ENCODE results near the gene TXNDC17. TPM values are rescaled to one million over a fixed set of nuclear protein-coding genes. Genes with fewer than 3 reads are reported as not detected.

Gene TXNDC17
- total RNA-seq, 1 experiment from 2014 or later, result 151 TPM

- TF ChIP-seq KAT7 (CRISPR knock-in tag; IDR thresholded peaks at IDR 0.05; ENCODE audit: borderline replicate concordance) (no peak), ZNF416 (CRISPR knock-in tag; IDR thresholded peaks at IDR 0.05) (no peak), NR1H2 (CRISPR knock-in tag; IDR thresholded peaks at IDR 0.05) (no peak), ZNF232 (CRISPR knock-in tag; IDR thresholded peaks at IDR 0.05) (no peak), OVOL2 (CRISPR knock-in tag; IDR thresholded peaks at IDR 0.05; ENCODE audit: borderline replicate concordance) (no peak), FOXJ3 (CRISPR knock-in tag; IDR thresholded peaks at IDR 0.05; ENCODE audit: borderline replicate concordance) (no peak), ZNF219 (CRISPR knock-in tag; IDR thresholded peaks at IDR 0.05; ENCODE audit: borderline replicate concordance) (no peak), TCF7 (CRISPR knock-in tag; IDR thresholded peaks at IDR 0.05; ENCODE audit: low read depth) (no peak), CDX4 (CRISPR knock-in tag; IDR thresholded peaks at IDR 0.05; ENCODE audit: borderline replicate concordance) (no peak), FOXK1 (CRISPR knock-in tag; IDR thresholded peaks at IDR 0.05) (no peak), E2F4 (CRISPR knock-in tag; IDR thresholded peaks at IDR 0.05; ENCODE audit: borderline replicate concordance, low read depth) (no peak), GTF2I (CRISPR knock-in tag; conservative IDR thresholded peaks at IDR 0.05) (no peak)
- TF ChIP-seq, protein P1, sequence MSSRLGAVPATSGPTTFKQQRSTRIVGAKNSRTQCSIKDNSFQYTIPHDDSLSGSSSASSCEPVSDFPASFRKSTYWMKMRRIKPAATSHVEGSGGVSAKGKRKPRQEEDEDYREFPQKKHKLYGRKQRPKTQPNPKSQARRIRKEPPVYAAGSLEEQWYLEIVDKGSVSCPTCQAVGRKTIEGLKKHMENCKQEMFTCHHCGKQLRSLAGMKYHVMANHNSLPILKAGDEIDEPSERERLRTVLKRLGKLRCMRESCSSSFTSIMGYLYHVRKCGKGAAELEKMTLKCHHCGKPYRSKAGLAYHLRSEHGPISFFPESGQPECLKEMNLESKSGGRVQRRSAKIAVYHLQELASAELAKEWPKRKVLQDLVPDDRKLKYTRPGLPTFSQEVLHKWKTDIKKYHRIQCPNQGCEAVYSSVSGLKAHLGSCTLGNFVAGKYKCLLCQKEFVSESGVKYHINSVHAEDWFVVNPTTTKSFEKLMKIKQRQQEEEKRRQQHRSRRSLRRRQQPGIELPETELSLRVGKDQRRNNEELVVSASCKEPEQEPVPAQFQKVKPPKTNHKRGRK (CRISPR knock-in tag; IDR thresholded peaks at IDR 0.05; ENCODE audit: borderline replicate concordance), result no peak
Observed at GRCh38 chr17:6648181-6648580, 7.3 kb downstream of the TXNDC17 start (continued).

DNA sequence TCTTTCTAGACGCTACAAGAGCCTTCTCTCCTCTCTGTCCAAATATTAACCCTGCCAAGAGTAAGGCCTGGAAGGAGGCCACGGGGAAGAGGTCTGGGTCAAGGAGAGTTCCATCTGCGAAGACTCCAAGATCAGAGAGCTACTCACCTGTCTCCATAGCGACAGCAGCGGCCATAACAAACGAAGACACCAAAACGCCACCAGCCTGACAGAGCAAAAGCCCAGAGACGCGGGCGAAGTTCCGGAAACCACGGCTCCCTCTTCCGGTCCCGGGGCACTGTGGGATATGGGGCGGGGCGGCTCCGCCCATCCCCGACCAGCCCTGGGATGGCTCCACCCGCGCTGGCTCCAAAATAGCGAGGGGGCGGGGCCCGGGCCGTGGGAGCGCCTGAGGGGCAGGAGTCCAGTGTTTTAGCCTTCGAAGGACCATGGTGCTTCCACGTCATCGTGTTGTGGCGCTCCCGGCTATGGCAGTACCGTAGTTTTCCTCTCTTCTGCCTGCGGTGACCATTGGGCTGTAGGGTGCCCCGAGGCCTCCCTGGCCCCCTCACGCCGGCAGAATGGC, 10.6 kb downstream of the TXNDC17 start, which contains the start of the genes C17orf100 and MED31:
Gene C17orf100, plus strand, starts transcription at position 409 of the 565 bp plus-strand sequence. Its CDS starts 152 bp downstream, at position 561.
Gene MED31, minus strand, starts transcription at position 252 of the 565 bp plus-strand sequence. Its CDS starts 77 bp downstream, at position 175.
- CTCF ChIA-PET, result interaction anchor here (1.0 to 1.4 kb wide), 3 partner anchors 11 to 179 kb away, joined by 3 to 4 read pairs (median 4); partner anchors contain the start of gene KIAA0753
- H3K27ac Mint-ChIP-seq, result peak within 1 kb of the TSS; percentile 96
- peak; percentile 94 for DNase-seq (ENCODE audit: low spot score)
- H3K27me3 Mint-ChIP-seq (ENCODE audit: low read depth), result peaks cover 35% of the 10 kb centered on the region
- peak within 1 kb of the TSS; percentile 99 for H3K4me3 Mint-ChIP-seq
- POLR2A ChIA-PET, result interaction anchor here (1.0 kb wide), 1 partner anchor 207 kb away, joined by 3 read pairs; the partner anchor contains the start of gene PIMREG
- TF ChIP-seq SP1 (CRISPR knock-in tag; conservative IDR thresholded peaks at IDR 0.05) (peak; percentile 97), TCF7 (CRISPR knock-in tag; IDR thresholded peaks at IDR 0.05; ENCODE audit: low read depth) (no peak), MXD4 (CRISPR knock-in tag; IDR thresholded peaks at IDR 0.05; ENCODE audit: borderline replicate concordance) (no peak), ZNF219 (CRISPR knock-in tag; IDR thresholded peaks at IDR 0.05; ENCODE audit: borderline replicate concordance) (0 out of 2 replicates have a peak, but pooled peaks have one; percentile 23), FOXK1 (CRISPR knock-in tag; IDR thresholded peaks at IDR 0.05) (peak; percentile 36; the same call in 1 of the 2 replicates), ZNF138 (CRISPR knock-in tag; conservative IDR thresholded peaks at IDR 0.05) (0 out of 2 replicates have a peak, but pooled peaks have one; percentile 27), SOX15 (CRISPR knock-in tag; IDR thresholded peaks at IDR 0.05) (no peak)
- TF ChIP-seq, protein P2, sequence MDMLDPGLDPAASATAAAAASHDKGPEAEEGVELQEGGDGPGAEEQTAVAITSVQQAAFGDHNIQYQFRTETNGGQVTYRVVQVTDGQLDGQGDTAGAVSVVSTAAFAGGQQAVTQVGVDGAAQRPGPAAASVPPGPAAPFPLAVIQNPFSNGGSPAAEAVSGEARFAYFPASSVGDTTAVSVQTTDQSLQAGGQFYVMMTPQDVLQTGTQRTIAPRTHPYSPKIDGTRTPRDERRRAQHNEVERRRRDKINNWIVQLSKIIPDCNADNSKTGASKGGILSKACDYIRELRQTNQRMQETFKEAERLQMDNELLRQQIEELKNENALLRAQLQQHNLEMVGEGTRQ (CRISPR knock-in tag; IDR thresholded peaks at IDR 0.05), result no peak
- TF ChIP-seq, protein P3, sequence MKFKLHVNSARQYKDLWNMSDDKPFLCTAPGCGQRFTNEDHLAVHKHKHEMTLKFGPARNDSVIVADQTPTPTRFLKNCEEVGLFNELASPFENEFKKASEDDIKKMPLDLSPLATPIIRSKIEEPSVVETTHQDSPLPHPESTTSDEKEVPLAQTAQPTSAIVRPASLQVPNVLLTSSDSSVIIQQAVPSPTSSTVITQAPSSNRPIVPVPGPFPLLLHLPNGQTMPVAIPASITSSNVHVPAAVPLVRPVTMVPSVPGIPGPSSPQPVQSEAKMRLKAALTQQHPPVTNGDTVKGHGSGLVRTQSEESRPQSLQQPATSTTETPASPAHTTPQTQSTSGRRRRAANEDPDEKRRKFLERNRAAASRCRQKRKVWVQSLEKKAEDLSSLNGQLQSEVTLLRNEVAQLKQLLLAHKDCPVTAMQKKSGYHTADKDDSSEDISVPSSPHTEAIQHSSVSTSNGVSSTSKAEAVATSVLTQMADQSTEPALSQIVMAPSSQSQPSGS (CRISPR knock-in tag; IDR thresholded peaks at IDR 0.05; ENCODE audit: borderline replicate concordance, low read depth), result no peak
- peaks cover 50% of the 10 kb centered on the region for H3K4me1 Mint-ChIP-seq
- ATAC-seq, result peak; percentile 79
- H3K36me3 Mint-ChIP-seq, result peaks cover 22% of the 10 kb centered on the region
- H3K9me3 Mint-ChIP-seq, result no peaks in the 10 kb centered on the region
